ENCODE measurements around the gene TCF7L2.

The TCF7L2 gene

DNA sequence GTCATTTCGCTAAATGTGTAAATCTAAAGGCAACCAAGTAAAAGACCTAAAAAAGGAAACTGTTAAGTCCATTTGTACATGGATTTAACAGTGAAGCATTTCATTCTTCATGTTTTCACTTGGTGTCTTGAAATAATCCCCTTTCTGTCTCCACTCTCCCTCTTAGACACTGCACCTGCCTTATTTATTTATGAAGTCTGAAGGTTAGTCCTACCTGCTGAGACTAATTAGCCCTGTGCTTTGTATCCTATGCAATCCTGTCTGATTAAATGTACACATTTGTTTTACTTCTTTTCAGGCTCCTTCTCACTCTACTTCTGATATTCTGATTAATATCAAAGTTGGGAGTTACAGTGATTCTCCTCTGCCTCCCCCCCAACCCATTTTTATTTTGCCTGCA lies 1.9 kb upstream of the TCF7L2 start:
- TF ChIP-seq TAF1 (IDR thresholded peaks at IDR 0.05; ENCODE audit: borderline replicate concordance, low read depth, low read length), result no peak
- DNase-seq (ENCODE audit: insufficient read length) (no peak), FAIRE-seq (no peak)

DNA sequence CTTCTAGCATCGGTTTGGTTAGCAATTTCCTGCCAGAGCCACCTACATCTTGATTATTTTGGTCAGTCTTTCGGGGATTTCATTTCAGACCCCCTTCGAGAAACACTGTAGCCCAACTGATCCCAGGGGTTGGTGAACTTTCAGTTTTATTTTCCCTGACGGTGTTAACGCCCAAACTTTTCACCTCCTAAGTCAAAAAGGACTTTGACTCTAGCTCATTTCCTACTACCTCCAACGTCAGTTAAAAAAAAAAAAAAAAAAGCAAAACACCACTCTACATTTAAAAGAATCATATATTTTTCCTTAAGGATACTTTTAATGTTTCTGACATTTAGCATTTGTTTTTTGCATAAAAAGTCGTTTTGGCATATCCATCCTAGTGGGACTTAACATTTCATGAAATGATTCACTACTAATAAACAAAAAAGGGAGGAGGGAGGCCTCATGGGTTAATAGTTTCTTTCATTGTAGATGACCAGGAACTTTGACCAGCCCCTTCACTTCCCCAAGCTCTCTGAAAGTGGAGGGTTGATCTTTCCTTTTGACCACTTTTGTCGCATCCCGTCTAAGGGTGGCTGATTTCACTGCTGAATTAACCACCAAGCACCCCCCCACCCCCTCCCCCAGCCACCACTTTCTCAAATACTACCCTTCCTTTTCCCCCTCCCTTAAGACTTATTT lies 764 bp upstream of the TCF7L2 start:
- TF ChIP-seq POLR2A (IDR thresholded peaks at IDR 0.05; ENCODE audit: low read depth, low read length), result no peak
- no peak for TF ChIP-seq TAF1 (IDR thresholded peaks at IDR 0.05; ENCODE audit: borderline replicate concordance, low read depth, low read length)
- TF ChIP-seq POLR2AphosphoS5 (IDR thresholded peaks at IDR 0.05; ENCODE audit: low read depth, low read length), result no peak
- FAIRE-seq, result no peak
- no peak for DNase-seq (ENCODE audit: insufficient read length)

DNA sequence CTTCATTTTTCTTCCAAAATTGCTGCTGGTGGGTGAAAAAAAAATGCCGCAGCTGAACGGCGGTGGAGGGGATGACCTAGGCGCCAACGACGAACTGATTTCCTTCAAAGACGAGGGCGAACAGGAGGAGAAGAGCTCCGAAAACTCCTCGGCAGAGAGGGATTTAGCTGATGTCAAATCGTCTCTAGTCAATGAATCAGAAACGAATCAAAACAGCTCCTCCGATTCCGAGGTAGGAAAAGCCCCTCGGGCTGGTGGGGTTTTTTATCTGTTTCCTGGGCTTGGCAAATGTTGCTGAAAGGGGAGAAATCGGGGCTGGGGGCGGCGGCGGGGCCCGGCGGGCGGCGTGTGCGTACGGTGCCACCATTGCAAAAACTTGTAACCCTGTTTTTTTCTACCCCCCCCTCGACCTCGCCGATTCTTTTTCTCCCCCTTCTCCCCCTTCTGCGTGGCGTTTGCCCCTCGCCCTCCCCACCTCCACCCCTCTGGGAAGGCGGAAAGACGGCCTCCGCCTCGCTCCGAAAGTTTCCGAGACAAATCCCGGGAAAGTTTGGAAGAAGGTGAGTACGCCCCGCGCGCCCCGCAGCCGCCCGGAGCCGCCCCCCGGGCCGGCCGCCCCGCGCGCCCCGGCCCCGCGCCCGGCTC lies 789 bp downstream of the TCF7L2 start:
- no peak for FAIRE-seq
- DNase-seq (ENCODE audit: insufficient read length), result no peak

DNA sequence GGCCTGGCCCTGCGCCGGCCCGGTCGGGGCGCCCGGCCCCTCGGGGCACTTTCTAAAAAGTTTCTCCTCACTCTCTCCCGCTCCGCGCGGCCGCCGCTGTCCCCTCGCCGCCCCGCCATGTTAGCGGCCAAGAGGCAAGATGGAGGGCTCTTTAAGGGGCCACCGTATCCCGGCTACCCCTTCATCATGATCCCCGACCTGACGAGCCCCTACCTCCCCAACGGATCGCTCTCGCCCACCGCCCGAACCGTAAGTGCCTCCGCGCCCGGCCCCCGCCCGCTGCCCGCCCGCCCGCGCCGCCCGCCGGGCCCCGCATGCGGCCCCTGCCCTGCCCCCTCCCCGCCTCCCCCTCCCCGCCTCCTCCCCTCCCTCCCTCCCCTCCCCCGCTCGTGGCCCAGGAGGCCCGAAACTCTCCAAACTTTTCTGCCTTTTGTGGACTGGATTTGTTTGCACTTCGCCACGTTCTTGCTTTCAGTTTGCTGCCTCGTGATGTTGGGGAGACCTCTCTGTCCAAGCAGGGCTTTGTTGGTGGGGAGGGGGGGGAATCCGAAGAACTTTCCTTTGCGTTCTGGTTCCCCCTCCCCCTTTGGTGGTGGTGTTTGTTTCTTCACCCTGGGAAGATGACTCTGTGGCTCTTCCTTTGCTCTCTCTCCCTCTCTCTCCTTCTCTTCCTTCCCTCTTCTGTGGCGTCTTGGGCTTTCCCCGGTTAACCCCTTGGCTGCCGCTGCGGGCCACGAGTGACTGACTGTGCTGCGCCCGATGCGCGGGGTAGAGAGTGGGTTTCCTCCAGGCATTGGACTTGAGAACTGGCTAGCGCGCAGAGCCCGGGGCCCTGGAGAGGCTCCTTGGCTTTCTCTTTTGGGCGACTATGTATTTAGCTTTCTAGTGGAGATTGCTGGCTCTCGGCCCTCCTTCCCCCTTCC lies 1.6 kb downstream of the TCF7L2 start:
- TF ChIP-seq TAF1 (IDR thresholded peaks at IDR 0.05; ENCODE audit: borderline replicate concordance, low read depth, low read length), result no peak
- DNase-seq (ENCODE audit: insufficient read length) (no peak), FAIRE-seq (no peak)

More for the DNA sequence above, 789 bp downstream of the TCF7L2 start:
- no peak for TF ChIP-seq TAF1 (IDR thresholded peaks at IDR 0.05; ENCODE audit: borderline replicate concordance, low read depth, low read length)
- TF ChIP-seq POLR2A (IDR thresholded peaks at IDR 0.05; ENCODE audit: low read depth, low read length), result no peak
- TF ChIP-seq POLR2AphosphoS5 (IDR thresholded peaks at IDR 0.05; ENCODE audit: low read depth, low read length), result no peak

DNA sequence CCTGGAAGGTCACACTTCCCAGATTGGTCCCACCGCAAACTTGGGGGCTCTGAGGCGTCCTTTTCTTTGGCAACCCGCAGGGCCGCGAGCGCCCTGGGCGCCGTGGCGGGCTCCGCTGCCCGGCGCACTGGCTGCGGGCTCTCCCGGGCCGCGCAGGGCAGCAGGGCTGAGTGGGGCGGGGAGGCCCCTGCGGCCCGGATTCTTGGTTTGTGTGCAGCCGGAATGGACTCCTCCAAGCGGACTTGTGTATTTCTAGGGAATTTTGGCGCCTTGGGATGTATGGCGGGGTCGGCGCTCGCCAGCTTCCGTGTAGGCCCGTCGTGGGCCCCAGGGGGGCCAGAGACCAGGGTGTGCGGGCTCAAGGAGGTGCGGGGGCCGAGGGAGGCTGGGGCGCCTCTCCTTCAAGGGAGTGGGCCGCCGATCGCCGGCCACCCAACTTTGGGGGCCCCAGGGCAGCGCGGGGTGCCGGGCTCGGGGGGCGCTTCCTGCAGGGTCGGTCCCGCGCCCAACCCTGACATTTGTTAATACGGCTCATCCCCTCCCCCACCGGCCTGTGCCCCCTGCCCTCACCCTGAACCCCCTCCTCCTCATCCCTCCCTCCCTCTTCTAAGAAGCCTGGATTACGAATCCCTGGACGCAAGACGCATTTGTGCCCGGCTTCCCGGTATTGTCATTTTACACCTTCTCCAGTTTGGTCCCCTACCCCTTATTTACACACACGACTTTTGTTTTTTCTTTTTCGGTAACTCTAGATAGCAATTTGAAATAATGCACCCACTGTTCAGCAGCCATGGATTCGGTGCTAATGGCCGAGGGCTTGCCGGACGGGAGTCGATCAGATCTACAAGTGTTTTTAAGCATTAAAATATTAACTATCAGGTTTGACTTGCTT lies 2.5 kb downstream of the TCF7L2 start:
- no peak for FAIRE-seq
- no peak for TF ChIP-seq TAF1 (IDR thresholded peaks at IDR 0.05; ENCODE audit: borderline replicate concordance, low read depth, low read length)
- DNase-seq (ENCODE audit: insufficient read length), result no peak

DNA sequence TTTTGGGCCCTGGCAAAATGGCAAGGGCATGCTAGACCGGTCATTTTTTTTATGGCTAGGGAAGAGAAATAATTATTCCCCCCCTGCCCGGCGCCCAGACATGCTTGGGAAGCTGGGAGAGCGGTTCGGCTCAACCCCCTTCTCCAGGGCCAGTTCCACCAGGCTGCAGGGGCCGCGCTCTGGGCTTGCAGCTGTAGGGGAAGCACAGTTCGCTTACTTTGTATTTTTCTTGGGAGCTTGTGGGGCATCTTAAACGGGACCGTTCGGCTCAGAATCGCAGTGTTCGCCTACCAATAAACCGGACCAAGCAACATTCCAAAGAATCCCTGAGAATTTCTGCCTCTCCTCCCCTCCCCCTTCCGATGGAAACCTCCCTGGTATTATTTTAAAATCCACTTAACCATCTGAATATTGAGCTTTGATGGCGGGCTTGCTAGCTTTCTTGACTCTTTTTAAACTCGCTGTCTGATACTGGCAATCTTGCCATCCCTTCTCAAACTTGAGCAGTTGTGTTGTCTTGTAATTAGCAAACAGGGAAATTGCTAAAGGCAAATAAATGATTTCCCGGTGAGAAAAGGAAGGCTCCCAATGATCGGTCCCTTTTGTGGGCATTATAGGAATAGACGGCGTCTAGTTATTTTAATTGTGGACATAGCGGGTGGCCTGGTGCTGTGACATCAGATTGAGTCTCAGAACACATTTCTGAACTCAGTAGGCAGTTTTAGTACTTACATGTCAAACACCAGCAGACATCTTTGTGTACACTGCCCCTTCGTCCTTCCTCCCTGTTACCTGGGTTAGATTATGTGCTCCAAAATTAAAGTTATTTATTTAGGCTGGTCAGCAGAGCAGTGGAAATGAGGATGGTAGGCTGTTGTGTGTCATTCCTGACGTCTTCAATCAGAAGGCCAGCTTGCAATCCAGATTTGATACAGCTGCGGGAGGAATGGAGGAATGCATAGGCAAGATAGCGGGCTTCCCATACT lies 3.4 kb downstream of the TCF7L2 start:
- DNase-seq (ENCODE audit: insufficient read length) (no peak), FAIRE-seq (no peak)
- TF ChIP-seq POLR2A (IDR thresholded peaks at IDR 0.05; ENCODE audit: low read depth, low read length) (no peak), POLR2AphosphoS5 (IDR thresholded peaks at IDR 0.05; ENCODE audit: low read depth, low read length) (no peak), TAF1 (IDR thresholded peaks at IDR 0.05; ENCODE audit: borderline replicate concordance, low read depth, low read length) (no peak)

DNA sequence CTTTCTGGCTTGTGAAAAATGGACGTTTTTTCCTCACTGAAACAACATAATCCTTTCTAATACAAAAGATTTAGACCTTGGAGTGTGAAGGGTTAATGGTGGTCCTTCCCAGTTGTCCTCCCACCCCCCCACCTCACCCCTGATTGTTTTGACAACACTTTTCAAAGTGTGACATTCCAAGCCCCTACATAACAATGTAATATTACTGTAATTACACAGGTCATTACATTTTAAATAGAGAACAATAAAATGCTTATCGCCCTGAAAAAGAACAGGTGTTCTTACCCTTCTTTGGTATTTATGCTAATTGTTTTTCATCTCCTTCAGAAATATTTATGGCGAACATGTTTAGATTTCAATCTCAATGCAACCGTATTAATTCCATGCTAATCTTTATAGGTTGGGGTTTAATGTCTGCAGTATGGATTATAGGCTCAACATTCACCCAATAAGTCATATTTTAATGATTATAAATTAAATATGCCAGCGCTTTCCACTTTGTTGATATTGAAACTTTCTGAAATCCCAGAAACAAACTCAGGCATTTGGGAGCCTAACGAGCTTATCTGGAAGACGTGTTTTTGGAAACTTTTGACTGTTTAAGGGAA lies 5.0 kb downstream of the TCF7L2 start:
- TF ChIP-seq POLR2AphosphoS5 (IDR thresholded peaks at IDR 0.05; ENCODE audit: low read depth, low read length) (no peak), POLR2A (IDR thresholded peaks at IDR 0.05; ENCODE audit: low read depth, low read length) (no peak), TAF1 (IDR thresholded peaks at IDR 0.05; ENCODE audit: borderline replicate concordance, low read depth, low read length) (no peak)
- no peak for DNase-seq (ENCODE audit: insufficient read length)
- FAIRE-seq, result no peak

DNA sequence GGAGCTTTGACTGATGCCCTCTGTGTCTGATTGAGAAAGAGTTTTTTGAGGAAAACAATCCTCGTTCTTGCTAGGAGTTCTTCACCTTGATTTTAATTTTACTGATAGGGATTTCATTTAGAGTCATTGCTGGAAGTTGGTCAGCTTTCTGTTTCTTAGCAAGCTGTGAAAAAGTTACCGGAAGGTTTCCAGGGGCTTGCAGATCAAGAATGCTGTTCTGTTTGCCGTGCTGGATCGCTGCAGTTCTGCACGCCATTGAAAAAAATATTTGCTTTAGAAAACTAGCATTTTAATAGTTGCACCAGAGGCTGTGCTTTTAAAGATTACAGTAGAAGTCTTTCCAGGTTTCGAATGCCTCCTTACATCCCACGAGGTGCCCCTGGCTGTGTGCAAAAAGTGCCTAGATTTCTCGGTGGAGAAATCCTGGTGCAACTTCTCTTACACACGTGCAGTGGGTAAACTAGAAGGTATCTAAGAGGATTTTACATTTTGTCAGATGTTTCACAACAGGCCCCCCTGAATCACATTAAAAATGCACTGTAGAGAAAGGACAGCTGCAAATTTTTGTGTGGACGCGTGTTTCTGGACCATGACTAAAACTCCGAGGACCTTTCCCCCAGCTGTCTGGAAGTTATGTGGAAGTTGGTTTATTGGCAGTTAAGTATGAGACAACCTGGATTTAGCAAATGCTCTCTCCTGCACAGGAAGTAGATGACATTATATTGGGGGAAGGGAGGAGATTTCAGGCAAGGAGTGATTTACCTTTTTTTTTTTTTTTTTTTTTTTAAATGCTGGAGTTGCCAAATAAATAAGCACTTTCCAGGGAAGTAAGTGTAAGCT lies 5.8 kb downstream of the TCF7L2 start:
- no peak for DNase-seq (ENCODE audit: insufficient read length)
- TF ChIP-seq POLR2A (IDR thresholded peaks at IDR 0.05; ENCODE audit: low read depth, low read length), result no peak
- TF ChIP-seq POLR2AphosphoS5 (IDR thresholded peaks at IDR 0.05; ENCODE audit: low read depth, low read length), result no peak
- TF ChIP-seq TAF1 (IDR thresholded peaks at IDR 0.05; ENCODE audit: borderline replicate concordance, low read depth, low read length), result no peak
- FAIRE-seq, result no peak

DNA sequence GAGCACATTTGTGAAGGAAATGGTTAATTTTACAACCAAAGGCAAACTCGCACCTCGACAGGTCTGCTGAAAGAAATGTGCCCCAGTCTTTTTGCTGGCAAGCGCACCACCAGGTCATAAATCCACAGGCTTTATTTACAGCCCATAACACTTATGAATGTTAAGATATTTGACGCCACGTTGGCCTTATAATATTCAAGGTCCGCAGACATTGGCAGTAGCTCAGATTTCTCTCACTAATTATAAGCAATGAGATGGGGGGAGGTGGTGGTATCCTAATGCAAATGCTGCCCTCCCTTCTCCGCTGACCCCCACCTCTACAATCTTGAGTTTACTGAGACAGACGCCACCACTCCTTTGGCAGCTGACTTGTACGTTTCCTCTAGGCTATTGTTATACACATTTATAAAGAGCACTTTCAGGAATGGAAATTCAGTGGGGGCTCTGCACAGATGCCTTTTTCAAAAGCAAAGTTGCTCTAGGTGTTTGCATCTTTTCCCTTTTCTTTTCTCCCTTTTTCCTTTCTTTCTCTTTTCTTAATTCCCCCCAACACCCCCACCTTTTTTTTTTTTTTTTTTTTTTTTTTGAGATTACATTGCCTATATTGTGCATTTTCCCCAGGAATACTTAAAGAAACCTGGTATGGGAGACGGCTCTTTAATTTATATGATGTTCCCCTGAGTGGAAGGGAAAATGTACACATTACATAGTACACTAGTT lies 6.7 kb downstream of the TCF7L2 start:
- FAIRE-seq (no peak), DNase-seq (ENCODE audit: insufficient read length) (no peak)
- no peak for TF ChIP-seq POLR2A (IDR thresholded peaks at IDR 0.05; ENCODE audit: low read depth, low read length)
- TF ChIP-seq TAF1 (IDR thresholded peaks at IDR 0.05; ENCODE audit: borderline replicate concordance, low read depth, low read length), result no peak
- no peak for TF ChIP-seq POLR2AphosphoS5 (IDR thresholded peaks at IDR 0.05; ENCODE audit: low read depth, low read length)

Measured in GM12892 (cell line).